22Rv1 (cell line): ENCODE data around the gene ASGR2.

Source experiments
- ZFX ChIP-seq: fragments of 450-650 bp; IDR thresholded peaks from 2 replicates; pipeline ENCODE4 v1.6.1; 2017; ENCODE audit warnings: antibody characterized with exemption, borderline replicate concordance
- TF ChIP-seq, protein P1 (sequence below): fragments of 450-650 bp; IDR thresholded peaks from 2 replicates; pipeline ENCODE4 v1.5.1; 2017; ENCODE audit warnings: mild to moderate bottlenecking

DNA sequence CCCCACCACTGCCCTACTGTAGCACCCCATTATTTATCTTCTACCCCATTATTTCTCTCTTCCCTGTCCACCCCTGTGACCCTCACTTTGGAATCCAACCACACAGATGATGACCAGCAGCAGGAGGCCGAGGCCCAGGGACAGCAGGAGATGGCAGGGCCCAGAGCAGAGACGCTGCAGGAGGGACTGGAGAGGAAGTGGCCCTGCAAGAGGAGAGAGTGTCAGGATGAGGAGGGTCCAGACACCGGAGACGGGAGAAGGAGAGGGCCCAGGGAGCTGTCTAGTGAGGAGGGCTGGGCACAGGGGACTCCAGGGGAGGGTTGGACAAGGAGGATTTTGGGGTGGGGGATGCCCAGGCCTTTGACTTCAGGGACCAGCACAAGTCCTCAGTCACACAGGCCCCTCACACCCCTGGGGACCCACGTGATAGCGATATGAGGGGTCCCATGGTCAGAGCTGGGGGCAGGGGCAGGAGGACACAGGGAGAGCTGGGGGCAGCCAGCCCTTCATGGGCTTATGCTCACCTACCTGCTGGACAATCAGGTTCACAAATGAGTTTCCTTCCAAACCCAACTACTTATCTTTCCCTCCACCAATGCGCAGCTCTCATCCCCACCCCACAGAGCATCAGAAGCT is 36.6 kb downstream of the ASGR2 start:
- TF ChIP-seq, protein P1, sequence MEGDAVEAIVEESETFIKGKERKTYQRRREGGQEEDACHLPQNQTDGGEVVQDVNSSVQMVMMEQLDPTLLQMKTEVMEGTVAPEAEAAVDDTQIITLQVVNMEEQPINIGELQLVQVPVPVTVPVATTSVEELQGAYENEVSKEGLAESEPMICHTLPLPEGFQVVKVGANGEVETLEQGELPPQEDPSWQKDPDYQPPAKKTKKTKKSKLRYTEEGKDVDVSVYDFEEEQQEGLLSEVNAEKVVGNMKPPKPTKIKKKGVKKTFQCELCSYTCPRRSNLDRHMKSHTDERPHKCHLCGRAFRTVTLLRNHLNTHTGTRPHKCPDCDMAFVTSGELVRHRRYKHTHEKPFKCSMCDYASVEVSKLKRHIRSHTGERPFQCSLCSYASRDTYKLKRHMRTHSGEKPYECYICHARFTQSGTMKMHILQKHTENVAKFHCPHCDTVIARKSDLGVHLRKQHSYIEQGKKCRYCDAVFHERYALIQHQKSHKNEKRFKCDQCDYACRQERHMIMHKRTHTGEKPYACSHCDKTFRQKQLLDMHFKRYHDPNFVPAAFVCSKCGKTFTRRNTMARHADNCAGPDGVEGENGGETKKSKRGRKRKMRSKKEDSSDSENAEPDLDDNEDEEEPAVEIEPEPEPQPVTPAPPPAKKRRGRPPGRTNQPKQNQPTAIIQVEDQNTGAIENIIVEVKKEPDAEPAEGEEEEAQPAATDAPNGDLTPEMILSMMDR = no peak
- TF ChIP-seq ZFX = no peak
